ENCODE data around the gene COL9A3. TPM values are rescaled to one million over a fixed set of nuclear protein-coding genes. Genes with fewer than 3 reads are reported as not detected.

The COL9A3 gene
- total RNA-seq, 1 donor from 2014 or later: 78.7 TPM

GRCh38 chr20:62874964-62875344 lies 58.1 kb downstream of the COL9A3 start:
- H3K4me3 Mint-ChIP-seq (ENCODE audit: unreplicated experiment): peak overlapping the region; percentile 32

GRCh38 chr20:62875419-62876361 lies 58.8 kb downstream of the COL9A3 start:
- Mint-ChIP-seq H3K36me3 (ENCODE audit: unreplicated experiment) (no peaks in the 10 kb centered on the region), H3K27ac (ENCODE audit: unreplicated experiment) (no peak overlapping the region), H3K27me3 (ENCODE audit: unreplicated experiment) (no peaks in the 10 kb centered on the region), H3K4me1 (ENCODE audit: low read depth, unreplicated experiment) (peaks cover 12% of the 10 kb centered on the region), H3K4me3 (ENCODE audit: unreplicated experiment) (no peak overlapping the region), H3K9me3 (ENCODE audit: unreplicated experiment) (peaks cover 5% of the 10 kb centered on the region)
- TF ChIP-seq CTCF (IDR thresholded peaks at IDR 0.05; ENCODE audit: partially characterized antibody, unreplicated experiment): no peak
- peak; percentile 79 for DNase-seq

More at GRCh38 chr20:62874964-62875344, 58.1 kb downstream of the COL9A3 start:
- DNase-seq: no peak
- Mint-ChIP-seq H3K9me3 (ENCODE audit: unreplicated experiment) (peaks cover 6% of the 10 kb centered on the region), H3K27me3 (ENCODE audit: unreplicated experiment) (no peaks in the 10 kb centered on the region), H3K4me1 (ENCODE audit: low read depth, unreplicated experiment) (peaks cover 12% of the 10 kb centered on the region), H3K27ac (ENCODE audit: unreplicated experiment) (peak overlapping the region; percentile 12), H3K36me3 (ENCODE audit: unreplicated experiment) (no peaks in the 10 kb centered on the region)
- no peak for TF ChIP-seq CTCF (IDR thresholded peaks at IDR 0.05; ENCODE audit: partially characterized antibody, unreplicated experiment)

GRCh38 chr20:62876501-62876901 lies 59.7 kb downstream of the COL9A3 start:
- Mint-ChIP-seq H3K27ac (ENCODE audit: unreplicated experiment) (no peak overlapping the region), H3K4me3 (ENCODE audit: unreplicated experiment) (no peak overlapping the region), H3K4me1 (ENCODE audit: low read depth, unreplicated experiment) (peaks cover 12% of the 10 kb centered on the region), H3K27me3 (ENCODE audit: unreplicated experiment) (peaks cover 2% of the 10 kb centered on the region), H3K9me3 (ENCODE audit: unreplicated experiment) (peaks cover 3% of the 10 kb centered on the region), H3K36me3 (ENCODE audit: unreplicated experiment) (peaks cover 3% of the 10 kb centered on the region)
- no peak for TF ChIP-seq CTCF (IDR thresholded peaks at IDR 0.05; ENCODE audit: partially characterized antibody, unreplicated experiment)
- no peak for DNase-seq

- DNase-seq: no peak
- Mint-ChIP-seq H3K36me3 (ENCODE audit: unreplicated experiment) (peaks cover 8% of the 10 kb centered on the region), H3K27me3 (ENCODE audit: unreplicated experiment) (peaks cover 3% of the 10 kb centered on the region), H3K27ac (ENCODE audit: unreplicated experiment) (no peak overlapping the region), H3K9me3 (ENCODE audit: unreplicated experiment) (peaks cover 8% of the 10 kb centered on the region), H3K4me3 (ENCODE audit: unreplicated experiment) (no peak overlapping the region), H3K4me1 (ENCODE audit: low read depth, unreplicated experiment) (peaks cover 12% of the 10 kb centered on the region)
- no peak for TF ChIP-seq CTCF (IDR thresholded peaks at IDR 0.05; ENCODE audit: partially characterized antibody, unreplicated experiment)
Measured at GRCh38 chr20:62876902-62877816, 60.3 kb downstream of the COL9A3 start.
